ENCODE measurements around the gene COX5A.

DNA sequence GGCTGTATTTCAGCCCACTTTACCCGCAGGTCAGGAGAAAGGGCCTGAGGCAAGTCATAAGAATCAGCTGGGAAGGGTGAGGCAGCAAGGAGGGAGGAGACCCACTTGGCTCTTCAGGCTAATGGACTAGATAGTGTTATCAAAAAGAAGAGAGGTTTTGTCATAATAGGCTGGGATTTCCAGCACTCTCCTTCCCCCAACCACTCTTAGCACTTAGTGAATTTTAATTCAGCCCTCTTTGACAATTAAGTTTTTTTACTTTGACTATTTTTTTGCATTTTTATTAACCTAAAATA, 47.3 kb downstream of the COX5A start:
- TF ChIP-seq, protein P1, sequence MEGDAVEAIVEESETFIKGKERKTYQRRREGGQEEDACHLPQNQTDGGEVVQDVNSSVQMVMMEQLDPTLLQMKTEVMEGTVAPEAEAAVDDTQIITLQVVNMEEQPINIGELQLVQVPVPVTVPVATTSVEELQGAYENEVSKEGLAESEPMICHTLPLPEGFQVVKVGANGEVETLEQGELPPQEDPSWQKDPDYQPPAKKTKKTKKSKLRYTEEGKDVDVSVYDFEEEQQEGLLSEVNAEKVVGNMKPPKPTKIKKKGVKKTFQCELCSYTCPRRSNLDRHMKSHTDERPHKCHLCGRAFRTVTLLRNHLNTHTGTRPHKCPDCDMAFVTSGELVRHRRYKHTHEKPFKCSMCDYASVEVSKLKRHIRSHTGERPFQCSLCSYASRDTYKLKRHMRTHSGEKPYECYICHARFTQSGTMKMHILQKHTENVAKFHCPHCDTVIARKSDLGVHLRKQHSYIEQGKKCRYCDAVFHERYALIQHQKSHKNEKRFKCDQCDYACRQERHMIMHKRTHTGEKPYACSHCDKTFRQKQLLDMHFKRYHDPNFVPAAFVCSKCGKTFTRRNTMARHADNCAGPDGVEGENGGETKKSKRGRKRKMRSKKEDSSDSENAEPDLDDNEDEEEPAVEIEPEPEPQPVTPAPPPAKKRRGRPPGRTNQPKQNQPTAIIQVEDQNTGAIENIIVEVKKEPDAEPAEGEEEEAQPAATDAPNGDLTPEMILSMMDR (IDR thresholded peaks at IDR 0.05) = no peak
- TF ChIP-seq POLR2A (IDR thresholded peaks at IDR 0.05) = no peak
- no peak for TF ChIP-seq POLR2AphosphoS5 (IDR thresholded peaks at IDR 0.05)

All from breast epithelium (tissue), 3 donors.